Vagina (tissue), 2 donors: ENCODE measurements around the gene CMIP.

Experiments used
- CTCF ChIP-seq, 3 experiments: fragments of 450-650 bp in 2 of 3; fragments of 200-600 bp in 1 of 3; sonication (generic) in 1 of 3; IDR thresholded peaks; one replicate each; pipeline ENCODE4 v1.5.1; 2017 to 2019; ENCODE audit warnings: antibody characterized with exemption in 3 of 3, mild to moderate bottlenecking in 2 of 3, moderate library complexity in 2 of 3
- POLR2A ChIP-seq, 2 donors: fragments of 450-650 bp; IDR thresholded peaks; one replicate each; pipeline ENCODE4 v1.6.1; 2017; ENCODE audit warnings: antibody characterized with exemption in 2 of 2, mild to moderate bottlenecking in 2 of 2, moderate library complexity in 2 of 2

- TF ChIP-seq CTCF (IDR thresholded peaks at IDR 0.05): no peak
- no peak for TF ChIP-seq POLR2A (IDR thresholded peaks at IDR 0.05)
These were observed 225.1 kb downstream of the CMIP start for GRCh38 chr16:81669473-81670350.
